Measurements from ENCODE around the gene MYO5A. TPM values are rescaled to one million over a fixed set of nuclear protein-coding genes. Genes with fewer than 3 reads are reported as not detected.

The MYO5A gene
- total RNA-seq, 1 experiment from 2014 or later, result 29.2 TPM

DNA sequence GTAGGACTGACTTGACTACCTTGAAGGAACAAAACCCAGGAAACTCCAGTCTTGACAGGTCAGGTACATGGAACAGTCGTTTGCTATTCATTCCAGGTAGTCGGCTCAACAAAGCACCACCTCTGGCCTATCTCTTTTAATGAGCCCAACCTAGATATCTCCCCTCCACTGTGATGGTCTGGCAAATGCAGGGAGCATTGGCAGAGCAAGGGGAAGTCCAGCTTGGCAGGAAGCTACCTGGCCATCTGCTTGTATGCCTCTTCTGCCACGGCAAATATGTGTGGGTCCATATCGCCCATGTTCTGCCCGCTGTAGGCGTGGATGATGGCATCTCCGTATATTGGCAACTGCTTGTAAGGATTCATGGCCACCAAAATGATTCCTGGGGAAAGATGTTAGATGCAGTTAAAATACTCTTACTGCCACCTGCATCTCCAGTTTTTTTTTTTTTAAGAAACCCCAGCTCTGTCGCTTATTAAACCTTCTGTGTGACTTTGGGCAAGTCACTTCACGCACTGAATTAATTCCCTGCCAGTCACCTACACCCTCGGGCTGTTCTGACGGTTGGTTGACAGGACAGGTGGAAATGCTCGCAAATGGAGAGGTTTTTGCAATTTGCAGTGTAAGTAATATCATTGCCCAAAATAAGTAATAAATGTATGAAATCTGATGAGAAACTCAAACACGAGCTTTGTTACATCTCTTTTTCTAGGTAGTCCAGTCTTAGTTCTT lies 249.9 kb downstream of the MYO5A start:
- ChIA-PET POLR2A (no interaction called here), CTCF (interaction anchor here (1.4 to 2.3 kb wide), 2 partner anchors 17 to 51 kb away, joined by 5 to 6 read pairs; no protein-coding TSS in a partner anchor)
- Mint-ChIP-seq H3K36me3 (peaks cover 59% of the 10 kb centered on the region), H3K4me1 (0 out of 2 replicates have a peak, but pooled peaks cover 4% of the 10 kb centered on the region), H3K27ac (no peak overlapping the region), H3K9me3 (no peaks in the 10 kb centered on the region), H3K27me3 (ENCODE audit: low read depth) (no peaks in the 10 kb centered on the region), H3K4me3 (no peak overlapping the region)
- no peak for DNase-seq (ENCODE audit: low spot score)
- no peak for ATAC-seq
- no peak for TF ChIP-seq NR1H2 (CRISPR knock-in tag; IDR thresholded peaks at IDR 0.05)
- TF ChIP-seq HMGA2 (CRISPR knock-in tag; IDR thresholded peaks at IDR 0.05), result no peak
- TF ChIP-seq NFE2L1 (CRISPR knock-in tag; IDR thresholded peaks at IDR 0.05), result no peak
- no peak for TF ChIP-seq ZNF416 (CRISPR knock-in tag; IDR thresholded peaks at IDR 0.05)
- no peak for TF ChIP-seq TEAD1 (CRISPR knock-in tag; IDR thresholded peaks at IDR 0.05)

DNA sequence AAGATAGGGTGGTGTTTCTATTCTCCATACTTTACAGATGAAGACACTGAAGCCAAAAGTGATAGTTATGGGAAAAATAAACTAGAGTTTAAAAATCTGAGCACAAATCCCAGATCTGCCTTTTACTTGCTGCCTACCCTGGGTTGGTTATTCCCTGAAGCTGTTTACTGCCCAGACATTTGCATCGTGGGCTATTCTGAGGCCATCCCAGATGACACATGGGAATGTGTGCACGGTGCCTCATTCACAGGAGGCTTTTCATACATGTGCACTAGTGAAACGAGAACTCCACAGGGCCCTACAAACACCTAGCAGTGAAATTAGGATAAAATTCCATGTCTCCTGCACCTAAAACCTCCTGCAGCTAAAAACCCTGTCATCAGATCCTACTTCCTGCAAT lies 250.5 kb downstream of the MYO5A start:
- Mint-ChIP-seq H3K27me3 (ENCODE audit: low read depth) (no peaks in the 10 kb centered on the region), H3K27ac (no peak overlapping the region), H3K36me3 (peaks cover 63% of the 10 kb centered on the region), H3K4me3 (no peak overlapping the region), H3K9me3 (no peaks in the 10 kb centered on the region), H3K4me1 (0 out of 2 replicates have a peak, but pooled peaks cover 4% of the 10 kb centered on the region)
- no peak for DNase-seq (ENCODE audit: low spot score)
- POLR2A ChIA-PET, result interaction anchor here (0.6 kb wide), 1 partner anchor 57 kb away, joined by 3 read pairs; no protein-coding TSS in a partner anchor
- ATAC-seq, result no peak
- TF ChIP-seq, protein P1, sequence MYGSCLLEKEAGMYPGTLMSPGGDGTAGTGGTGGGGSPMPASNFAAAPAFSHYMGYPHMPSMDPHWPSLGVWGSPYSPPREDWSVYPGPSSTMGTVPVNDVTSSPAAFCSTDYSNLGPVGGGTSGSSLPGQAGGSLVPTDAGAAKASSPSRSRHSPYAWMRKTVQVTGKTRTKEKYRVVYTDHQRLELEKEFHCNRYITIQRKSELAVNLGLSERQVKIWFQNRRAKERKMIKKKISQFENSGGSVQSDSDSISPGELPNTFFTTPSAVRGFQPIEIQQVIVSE (CRISPR knock-in tag; IDR thresholded peaks at IDR 0.05; ENCODE audit: borderline replicate concordance), result no peak
- TF ChIP-seq ZNF423 (CRISPR knock-in tag; IDR thresholded peaks at IDR 0.05) (no peak), IRF2 (CRISPR knock-in tag; IDR thresholded peaks at IDR 0.05; ENCODE audit: borderline replicate concordance, low read depth) (no peak), ZNF219 (CRISPR knock-in tag; IDR thresholded peaks at IDR 0.05; ENCODE audit: borderline replicate concordance) (no peak), ETV6 (CRISPR knock-in tag; IDR thresholded peaks at IDR 0.05) (no peak), SMAD3 (CRISPR knock-in tag; IDR thresholded peaks at IDR 0.05; ENCODE audit: borderline replicate concordance) (no peak)
- TF ChIP-seq, protein P2, sequence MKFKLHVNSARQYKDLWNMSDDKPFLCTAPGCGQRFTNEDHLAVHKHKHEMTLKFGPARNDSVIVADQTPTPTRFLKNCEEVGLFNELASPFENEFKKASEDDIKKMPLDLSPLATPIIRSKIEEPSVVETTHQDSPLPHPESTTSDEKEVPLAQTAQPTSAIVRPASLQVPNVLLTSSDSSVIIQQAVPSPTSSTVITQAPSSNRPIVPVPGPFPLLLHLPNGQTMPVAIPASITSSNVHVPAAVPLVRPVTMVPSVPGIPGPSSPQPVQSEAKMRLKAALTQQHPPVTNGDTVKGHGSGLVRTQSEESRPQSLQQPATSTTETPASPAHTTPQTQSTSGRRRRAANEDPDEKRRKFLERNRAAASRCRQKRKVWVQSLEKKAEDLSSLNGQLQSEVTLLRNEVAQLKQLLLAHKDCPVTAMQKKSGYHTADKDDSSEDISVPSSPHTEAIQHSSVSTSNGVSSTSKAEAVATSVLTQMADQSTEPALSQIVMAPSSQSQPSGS (CRISPR knock-in tag; IDR thresholded peaks at IDR 0.05; ENCODE audit: borderline replicate concordance, low read depth), result no peak
- TF ChIP-seq, protein P3, sequence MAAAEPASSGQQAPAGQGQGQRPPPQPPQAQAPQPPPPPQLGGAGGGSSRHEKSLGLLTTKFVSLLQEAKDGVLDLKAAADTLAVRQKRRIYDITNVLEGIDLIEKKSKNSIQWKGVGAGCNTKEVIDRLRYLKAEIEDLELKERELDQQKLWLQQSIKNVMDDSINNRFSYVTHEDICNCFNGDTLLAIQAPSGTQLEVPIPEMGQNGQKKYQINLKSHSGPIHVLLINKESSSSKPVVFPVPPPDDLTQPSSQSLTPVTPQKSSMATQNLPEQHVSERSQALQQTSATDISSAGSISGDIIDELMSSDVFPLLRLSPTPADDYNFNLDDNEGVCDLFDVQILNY (CRISPR knock-in tag; IDR thresholded peaks at IDR 0.05), result no peak
- TF ChIP-seq, protein P4, sequence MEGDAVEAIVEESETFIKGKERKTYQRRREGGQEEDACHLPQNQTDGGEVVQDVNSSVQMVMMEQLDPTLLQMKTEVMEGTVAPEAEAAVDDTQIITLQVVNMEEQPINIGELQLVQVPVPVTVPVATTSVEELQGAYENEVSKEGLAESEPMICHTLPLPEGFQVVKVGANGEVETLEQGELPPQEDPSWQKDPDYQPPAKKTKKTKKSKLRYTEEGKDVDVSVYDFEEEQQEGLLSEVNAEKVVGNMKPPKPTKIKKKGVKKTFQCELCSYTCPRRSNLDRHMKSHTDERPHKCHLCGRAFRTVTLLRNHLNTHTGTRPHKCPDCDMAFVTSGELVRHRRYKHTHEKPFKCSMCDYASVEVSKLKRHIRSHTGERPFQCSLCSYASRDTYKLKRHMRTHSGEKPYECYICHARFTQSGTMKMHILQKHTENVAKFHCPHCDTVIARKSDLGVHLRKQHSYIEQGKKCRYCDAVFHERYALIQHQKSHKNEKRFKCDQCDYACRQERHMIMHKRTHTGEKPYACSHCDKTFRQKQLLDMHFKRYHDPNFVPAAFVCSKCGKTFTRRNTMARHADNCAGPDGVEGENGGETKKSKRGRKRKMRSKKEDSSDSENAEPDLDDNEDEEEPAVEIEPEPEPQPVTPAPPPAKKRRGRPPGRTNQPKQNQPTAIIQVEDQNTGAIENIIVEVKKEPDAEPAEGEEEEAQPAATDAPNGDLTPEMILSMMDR (IDR thresholded peaks at IDR 0.05), result no peak
- TF ChIP-seq, protein P5, sequence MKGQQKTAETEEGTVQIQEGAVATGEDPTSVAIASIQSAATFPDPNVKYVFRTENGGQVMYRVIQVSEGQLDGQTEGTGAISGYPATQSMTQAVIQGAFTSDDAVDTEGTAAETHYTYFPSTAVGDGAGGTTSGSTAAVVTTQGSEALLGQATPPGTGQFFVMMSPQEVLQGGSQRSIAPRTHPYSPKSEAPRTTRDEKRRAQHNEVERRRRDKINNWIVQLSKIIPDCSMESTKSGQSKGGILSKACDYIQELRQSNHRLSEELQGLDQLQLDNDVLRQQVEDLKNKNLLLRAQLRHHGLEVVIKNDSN (CRISPR knock-in tag; IDR thresholded peaks at IDR 0.05), result no peak
- CTCF ChIA-PET, result interaction anchor here (0.6 to 2.3 kb wide), 5 partner anchors 16 to 61 kb away, joined by 3 to 6 read pairs (median 5); no protein-coding TSS in a partner anchor

DNA sequence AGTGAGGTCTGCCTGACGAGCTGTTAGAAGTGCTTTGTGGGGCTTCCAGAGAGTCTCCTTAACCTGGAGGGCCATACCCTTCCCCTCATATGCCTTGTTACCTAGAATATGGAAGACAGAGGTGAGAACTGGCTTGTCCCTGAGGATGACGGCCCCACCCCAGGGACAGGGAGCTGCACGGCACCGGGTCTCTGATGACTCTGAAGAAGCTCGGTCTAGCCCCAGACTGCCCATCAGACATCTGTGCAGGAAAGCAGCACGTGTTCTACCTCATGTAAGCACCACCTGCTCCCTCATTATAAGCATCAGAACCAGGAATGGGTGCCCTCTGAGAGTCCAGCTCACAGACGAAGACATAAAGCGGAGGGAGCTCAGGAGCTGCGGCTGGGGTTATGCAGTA lies 251.1 kb downstream of the MYO5A start:
- peaks cover 64% of the 10 kb centered on the region for H3K36me3 Mint-ChIP-seq
- no peak overlapping the region for H3K4me3 Mint-ChIP-seq
- CTCF ChIA-PET, result interaction anchor here (0.6 to 2.3 kb wide), 5 partner anchors 16 to 60 kb away, joined by 3 to 6 read pairs (median 5); no protein-coding TSS in a partner anchor
- POLR2A ChIA-PET, result no interaction called here
- H3K27ac Mint-ChIP-seq, result no peak overlapping the region
- no peaks in the 10 kb centered on the region for H3K27me3 Mint-ChIP-seq (ENCODE audit: low read depth)
- H3K4me1 Mint-ChIP-seq, result 0 out of 2 replicates have a peak, but pooled peaks cover 4% of the 10 kb centered on the region
- H3K9me3 Mint-ChIP-seq, result no peaks in the 10 kb centered on the region
- ATAC-seq, result no peak
- DNase-seq (ENCODE audit: low spot score), result no peak
- TF ChIP-seq, protein P1 (CRISPR knock-in tag; IDR thresholded peaks at IDR 0.05; ENCODE audit: borderline replicate concordance), result no peak
- TF ChIP-seq, protein P6, sequence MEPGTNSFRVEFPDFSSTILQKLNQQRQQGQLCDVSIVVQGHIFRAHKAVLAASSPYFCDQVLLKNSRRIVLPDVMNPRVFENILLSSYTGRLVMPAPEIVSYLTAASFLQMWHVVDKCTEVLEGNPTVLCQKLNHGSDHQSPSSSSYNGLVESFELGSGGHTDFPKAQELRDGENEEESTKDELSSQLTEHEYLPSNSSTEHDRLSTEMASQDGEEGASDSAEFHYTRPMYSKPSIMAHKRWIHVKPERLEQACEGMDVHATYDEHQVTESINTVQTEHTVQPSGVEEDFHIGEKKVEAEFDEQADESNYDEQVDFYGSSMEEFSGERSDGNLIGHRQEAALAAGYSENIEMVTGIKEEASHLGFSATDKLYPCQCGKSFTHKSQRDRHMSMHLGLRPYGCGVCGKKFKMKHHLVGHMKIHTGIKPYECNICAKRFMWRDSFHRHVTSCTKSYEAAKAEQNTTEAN (CRISPR knock-in tag; IDR thresholded peaks at IDR 0.05), result no peak
- no peak for TF ChIP-seq NR3C1 (CRISPR knock-in tag; conservative IDR thresholded peaks at IDR 0.05; ENCODE audit: low read depth)
- TF ChIP-seq, protein P7, sequence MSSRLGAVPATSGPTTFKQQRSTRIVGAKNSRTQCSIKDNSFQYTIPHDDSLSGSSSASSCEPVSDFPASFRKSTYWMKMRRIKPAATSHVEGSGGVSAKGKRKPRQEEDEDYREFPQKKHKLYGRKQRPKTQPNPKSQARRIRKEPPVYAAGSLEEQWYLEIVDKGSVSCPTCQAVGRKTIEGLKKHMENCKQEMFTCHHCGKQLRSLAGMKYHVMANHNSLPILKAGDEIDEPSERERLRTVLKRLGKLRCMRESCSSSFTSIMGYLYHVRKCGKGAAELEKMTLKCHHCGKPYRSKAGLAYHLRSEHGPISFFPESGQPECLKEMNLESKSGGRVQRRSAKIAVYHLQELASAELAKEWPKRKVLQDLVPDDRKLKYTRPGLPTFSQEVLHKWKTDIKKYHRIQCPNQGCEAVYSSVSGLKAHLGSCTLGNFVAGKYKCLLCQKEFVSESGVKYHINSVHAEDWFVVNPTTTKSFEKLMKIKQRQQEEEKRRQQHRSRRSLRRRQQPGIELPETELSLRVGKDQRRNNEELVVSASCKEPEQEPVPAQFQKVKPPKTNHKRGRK (CRISPR knock-in tag; IDR thresholded peaks at IDR 0.05; ENCODE audit: borderline replicate concordance), result no peak
- TF ChIP-seq EMX1 (CRISPR knock-in tag; IDR thresholded peaks at IDR 0.05), result no peak
- TF ChIP-seq ZBTB21 (CRISPR knock-in tag; IDR thresholded peaks at IDR 0.05; ENCODE audit: borderline replicate concordance), result no peak
- TF ChIP-seq ZNF138 (CRISPR knock-in tag; conservative IDR thresholded peaks at IDR 0.05), result no peak
- TF ChIP-seq SMAD3 (CRISPR knock-in tag; IDR thresholded peaks at IDR 0.05; ENCODE audit: borderline replicate concordance), result no peak
- no peak for TF ChIP-seq ZNF396 (CRISPR knock-in tag; IDR thresholded peaks at IDR 0.05; ENCODE audit: borderline replicate concordance)
